Measurements from ENCODE around the gene FAM120C. TPM values are rescaled to one million over a fixed set of nuclear protein-coding genes. Genes with fewer than 3 reads are reported as not detected.

Gene FAM120C
- total RNA-seq, 2 donors from 2014 or later, result 9.6 to 9.7 TPM

GRCh38 chrX:54166915-54167314 is 16.1 kb downstream of the FAM120C start:
- Mint-ChIP-seq H3K9me3 (peaks cover 41% of the 10 kb centered on the region), H3K36me3 (ENCODE audit: low read depth) (peaks cover 2% of the 10 kb centered on the region), H3K4me3 (no peak overlapping the region), H3K4me1 (peaks cover 7% of the 10 kb centered on the region), H3K27ac (no peak overlapping the region), H3K27me3 (ENCODE audit: insufficient read depth) (no peaks in the 10 kb centered on the region)
- Histone ChIP-seq H3K4me3 (ENCODE audit: low read length) (no peak overlapping the region), H3K27me3 (ENCODE audit: control insufficient read depth, insufficient read depth, low read length, poor library complexity, severe bottlenecking) (no peaks in the 10 kb centered on the region), H3K9me3 (ENCODE audit: control insufficient read depth, low read length) (no peaks in the 10 kb centered on the region), H3K4me1 (ENCODE audit: control insufficient read depth, insufficient read depth, low read length) (no peaks in the 10 kb centered on the region), H3K9ac (ENCODE audit: extremely low read depth, low read length, poor library complexity, severe bottlenecking) (no peak overlapping the region), H3K36me3 (ENCODE audit: control insufficient read depth, insufficient read depth, low read length) (no peaks in the 10 kb centered on the region), H3K27ac (ENCODE audit: low read depth, low read length) (no peak overlapping the region)
- 88 to 100% methylated on average over 1 to 4 of the region's 4 CpGs for WGBS, 2 experiments (ENCODE audit: insufficient coverage in 1 of 2, insufficient read length in 1 of 2)
- no peak for TF ChIP-seq CTCF (conservative IDR thresholded peaks at IDR 0.05)
- DNase-seq, result no peak

- Mint-ChIP-seq H3K9me3 (peaks cover 41% of the 10 kb centered on the region), H3K4me3 (no peak overlapping the region), H3K36me3 (ENCODE audit: low read depth) (peaks cover 9% of the 10 kb centered on the region)
Observed at GRCh38 chrX:54157561-54157960, 25.5 kb downstream of the FAM120C start.

GRCh38 chrX:54134269-54134668 is 48.8 kb downstream of the FAM120C start:
- Histone ChIP-seq H3K27ac (ENCODE audit: low read depth, low read length) (no peak overlapping the region), H3K27me3 (ENCODE audit: control insufficient read depth, insufficient read depth, low read length, poor library complexity, severe bottlenecking) (no peaks in the 10 kb centered on the region), H3K4me1 (ENCODE audit: control insufficient read depth, insufficient read depth, low read length) (no peaks in the 10 kb centered on the region), H3K4me3 (ENCODE audit: low read length) (no peak overlapping the region), H3K9me3 (ENCODE audit: control insufficient read depth, low read length) (no peaks in the 10 kb centered on the region), H3K9ac (ENCODE audit: extremely low read depth, low read length, poor library complexity, severe bottlenecking) (no peak overlapping the region), H3K36me3 (ENCODE audit: control insufficient read depth, insufficient read depth, low read length) (no peaks in the 10 kb centered on the region)
- Mint-ChIP-seq H3K9me3 (peaks cover 48% of the 10 kb centered on the region), H3K27me3 (ENCODE audit: insufficient read depth) (no peaks in the 10 kb centered on the region), H3K27ac (no peak overlapping the region), H3K4me1 (no peaks in the 10 kb centered on the region), H3K36me3 (ENCODE audit: low read depth) (peaks cover 16% of the 10 kb centered on the region), H3K4me3 (no peak overlapping the region)
- DNase-seq, result no peak
- WGBS, 2 experiments (ENCODE audit: insufficient coverage in 1 of 2, insufficient read length in 1 of 2), result 60 to 100% methylated on average over 1 to 2 of the region's 2 CpGs
- TF ChIP-seq CTCF (conservative IDR thresholded peaks at IDR 0.05), result no peak

More at GRCh38 chrX:54157561-54157960, 25.5 kb downstream of the FAM120C start:
- no peaks in the 10 kb centered on the region for H3K36me3 ChIP-seq (ENCODE audit: control insufficient read depth, insufficient read depth, low read length)
- no peak for TF ChIP-seq CTCF (conservative IDR thresholded peaks at IDR 0.05)
- H3K27me3 ChIP-seq (ENCODE audit: control insufficient read depth, insufficient read depth, low read length, poor library complexity, severe bottlenecking), result no peaks in the 10 kb centered on the region
- H3K27ac ChIP-seq (ENCODE audit: low read depth, low read length), result no peak overlapping the region
- H3K9ac ChIP-seq (ENCODE audit: extremely low read depth, low read length, poor library complexity, severe bottlenecking), result no peak overlapping the region
- H3K9me3 ChIP-seq (ENCODE audit: control insufficient read depth, low read length), result no peaks in the 10 kb centered on the region
- Mint-ChIP-seq H3K27ac (no peak overlapping the region), H3K27me3 (ENCODE audit: insufficient read depth) (no peaks in the 10 kb centered on the region), H3K4me1 (no peaks in the 10 kb centered on the region)
- DNase-seq, result no peak
- no peaks in the 10 kb centered on the region for H3K4me1 ChIP-seq (ENCODE audit: control insufficient read depth, insufficient read depth, low read length)
- no peak overlapping the region for H3K4me3 ChIP-seq (ENCODE audit: low read length)
